D721Med (cell line): ENCODE data around the gene KBTBD12.

Source experiments
- DNase-seq: peaks from one replicate; pipeline ENCODE4 v3.0.0; 2011; ENCODE audit warnings: low spot score; ENCODE audit not compliant: insufficient read length
- FAIRE-seq: peaks from 2 replicates; lab custom pipeline; 2011; peaks lifted over from hg19 to GRCh38; lab: Jason Lieb, UNC
- CTCF ChIP-seq: IDR thresholded peaks from 2 replicates; pipeline ENCODE4 v1.5.1; 2012; ENCODE audit warnings: mild to moderate bottlenecking, control low read depth; ENCODE audit not compliant: insufficient read depth; ENCODE audit errors: missing control alignments

The KBTBD12 gene

GRCh38 chr3:128011140-128011539 lies 96.1 kb downstream of the KBTBD12 start:
- peak; percentile 49 for TF ChIP-seq CTCF
- FAIRE-seq (no peak), DNase-seq (no peak)

GRCh38 chr3:128012050-128012449 lies 97.0 kb downstream of the KBTBD12 start:
- no peak for DNase-seq
- TF ChIP-seq CTCF, result no peak
- FAIRE-seq, result no peak

- no peak for TF ChIP-seq CTCF
- FAIRE-seq (no peak), DNase-seq (no peak)
Observed at GRCh38 chr3:128014548-128014947, 99.5 kb downstream of the KBTBD12 start.

GRCh38 chr3:128016502-128016901 lies 101.5 kb downstream of the KBTBD12 start:
- TF ChIP-seq CTCF, result no peak
- DNase-seq, result no peak
- no peak for FAIRE-seq

- no peak for DNase-seq
- no peak for TF ChIP-seq CTCF
- no peak for FAIRE-seq
Observed at GRCh38 chr3:128021768-128022372, 106.8 kb downstream of the KBTBD12 start.

- DNase-seq, result no peak
- no peak for FAIRE-seq
- TF ChIP-seq CTCF, result no peak
Observed at GRCh38 chr3:128033102-128033501, 118.1 kb downstream of the KBTBD12 start.

- FAIRE-seq, result no peak
Observed at GRCh38 chr3:128036119-128036518, 121.1 kb downstream of the KBTBD12 start.

More at GRCh38 chr3:128036119-128036518, 121.1 kb downstream of the KBTBD12 start:
- TF ChIP-seq CTCF, result no peak
- no peak for DNase-seq
